Measurements from ENCODE around the gene TEX26. TPM values are rescaled to one million over a fixed set of nuclear protein-coding genes. Genes with fewer than 3 reads are reported as not detected.

TEX26 gene
- total and polyA plus RNA-seq, 2 of the 4 experiments (the other 2 are of a cell fraction): not detected

DNA sequence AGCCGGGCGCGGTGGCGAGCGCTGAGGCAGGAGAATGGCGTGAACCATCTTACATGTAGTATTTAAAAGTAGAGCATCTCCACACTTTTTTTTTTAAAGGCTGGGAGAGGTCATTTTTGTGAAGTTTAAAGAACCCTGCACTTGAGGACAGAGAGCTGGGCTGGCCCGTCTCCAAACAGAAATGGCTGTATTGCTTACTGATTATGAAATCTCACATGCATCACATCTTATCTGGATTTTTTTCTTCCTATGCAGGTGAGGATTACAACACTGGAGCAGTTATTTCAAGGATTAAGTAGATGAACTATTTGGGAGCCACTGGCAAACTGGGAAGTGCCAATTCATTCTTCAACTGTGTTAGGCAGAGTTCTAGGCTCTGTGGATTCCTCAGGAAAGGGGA lies 59.5 kb downstream of the TEX26 start:
- Histone ChIP-seq H4K5ac (ENCODE audit: low read depth, low read length) (no peak overlapping the region), H2AK5ac (ENCODE audit: low read depth, low read length) (no peak overlapping the region), H2BK120ac (ENCODE audit: low read depth, low read length) (no peak overlapping the region), H2BK15ac (ENCODE audit: low read depth, low read length) (no peak overlapping the region), H3K79me1 (ENCODE audit: low read depth in 1 of 2, low read length in 2 of 2) (no peaks in the 10 kb centered on the region), H3K9me3 (ENCODE audit: control insufficient read depth, insufficient read depth, low read length) (peaks cover 5% of the 10 kb centered on the region; the same call in 1 of the 2 replicates), H3K27ac (ENCODE audit: insufficient read depth, low read length) (no peak overlapping the region), H3K4ac (ENCODE audit: low read depth, low read length) (no peak overlapping the region), H2BK5ac (ENCODE audit: low read depth, low read length, poor library complexity, severe bottlenecking) (no peak overlapping the region), H3K4me3 (ENCODE audit: insufficient read depth, low read depth, low read length) (no peak overlapping the region), H3K9me1 (ENCODE audit: insufficient read depth, low read length) (no peaks in the 10 kb centered on the region), H3K9ac (ENCODE audit: low read depth, low read length) (no peak overlapping the region), H3K18ac (ENCODE audit: low read depth, low read length) (no peak overlapping the region), H3K23ac (ENCODE audit: low read depth, low read length) (no peak overlapping the region), H2BK20ac (ENCODE audit: low read depth, low read length) (no peak overlapping the region), H4K91ac (ENCODE audit: insufficient read depth, low read depth, low read length) (no peak overlapping the region), H4K8ac (ENCODE audit: low read depth in 2 of 2, low read length in 2 of 2) (no peak overlapping the region), H2AFZ (replicated peaks; ENCODE audit: low read length, poor library complexity) (no peak overlapping the region), H3K27me3 (ENCODE audit: control insufficient read depth, insufficient read depth, low read length) (peaks cover 9% of the 10 kb centered on the region), H3K36me3 (ENCODE audit: control insufficient read depth, insufficient read depth, low read length) (no peaks in the 10 kb centered on the region), H3K14ac (replicated peaks; ENCODE audit: low read depth, low read length) (no peak overlapping the region), H2AK9ac (replicated peaks; ENCODE audit: low read depth, low read length, poor library complexity) (no peak overlapping the region), H3K4me2 (ENCODE audit: low read depth, low read length) (no peak overlapping the region), H3K56ac (ENCODE audit: extremely low read depth, insufficient read depth, low read length) (no peak overlapping the region), H3K4me1 (ENCODE audit: control insufficient read depth, insufficient read depth, low read length) (no peaks in the 10 kb centered on the region), H4K20me1 (ENCODE audit: insufficient read depth, low read length) (no peaks in the 10 kb centered on the region)
- no peak for ATAC-seq (ENCODE audit: low read depth)
- no CpG with 5 or more reads among the region's 7 CpGs for WGBS, 2 experiments (ENCODE audit: extremely low coverage in 2 of 2, insufficient read length in 1 of 2)
- intact Hi-C loops (cut with micrococcal nuclease): no loop called here
- POLR2A ChIA-PET (ENCODE audit: unreplicated experiment): no interaction called here
- CTCF ChIA-PET: no interaction called here
- no peak for TF ChIP-seq MAFK (IDR thresholded peaks at IDR 0.05; ENCODE audit: low read depth, low read length)
- TF ChIP-seq RCOR1 (IDR thresholded peaks at IDR 0.05; ENCODE audit: insufficient replicate concordance, low read length): no peak
- TF ChIP-seq POLR2A (IDR thresholded peaks at IDR 0.05; ENCODE audit: low read depth, low read length): no peak
- no peak for TF ChIP-seq SMC3 (IDR thresholded peaks at IDR 0.05; ENCODE audit: low read depth, low read length)
- TF ChIP-seq CEBPB (IDR thresholded peaks at IDR 0.05; ENCODE audit: low read depth, low read length): no peak
- TF ChIP-seq BHLHE40 (IDR thresholded peaks at IDR 0.05; ENCODE audit: low read depth, low read length): no peak
- no peak for TF ChIP-seq MAZ (IDR thresholded peaks at IDR 0.05; ENCODE audit: borderline replicate concordance, low read depth, low read length)
- TF ChIP-seq RAD21 (IDR thresholded peaks at IDR 0.05; ENCODE audit: low read length): no peak
- TF ChIP-seq, protein P1, sequence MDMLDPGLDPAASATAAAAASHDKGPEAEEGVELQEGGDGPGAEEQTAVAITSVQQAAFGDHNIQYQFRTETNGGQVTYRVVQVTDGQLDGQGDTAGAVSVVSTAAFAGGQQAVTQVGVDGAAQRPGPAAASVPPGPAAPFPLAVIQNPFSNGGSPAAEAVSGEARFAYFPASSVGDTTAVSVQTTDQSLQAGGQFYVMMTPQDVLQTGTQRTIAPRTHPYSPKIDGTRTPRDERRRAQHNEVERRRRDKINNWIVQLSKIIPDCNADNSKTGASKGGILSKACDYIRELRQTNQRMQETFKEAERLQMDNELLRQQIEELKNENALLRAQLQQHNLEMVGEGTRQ (IDR thresholded peaks at IDR 0.05; ENCODE audit: low read depth, low read length): no peak
- no peak for TF ChIP-seq MXI1 (IDR thresholded peaks at IDR 0.05; ENCODE audit: borderline replicate concordance, low read depth, low read length)
- no peak for TF ChIP-seq RFX5 (IDR thresholded peaks at IDR 0.05; ENCODE audit: low read depth, low read length)
- in situ Hi-C loops (cut with MboI; ENCODE audit: low sequenced_read_pairs): no loop called here
- dilution Hi-C loops (cut with HindIII; ENCODE audit: low sequenced_read_pairs, unreplicated experiment): no loop called here
- BruUV-seq (replicated peaks): no TSS peak
- DNase-seq: no peak

Data from IMR-90 (cell line).